ENCODE results near the gene LYSMD4.
"Not testable (repeated sequence)": the region's sequence is repeated elsewhere in the genome, so short reads cannot be mapped to it uniquely, and the experiment has no call there.

The LYSMD4 gene

GRCh38 chr15:99733268-99734039 lies at the start of gene LYSMD4:
LYSMD4 (minus strand) TSS chr15:99733437; CDS start chr15:99731999, 1,438 bp downstream.
- DNase-seq, result peak; percentile 88

DNA sequence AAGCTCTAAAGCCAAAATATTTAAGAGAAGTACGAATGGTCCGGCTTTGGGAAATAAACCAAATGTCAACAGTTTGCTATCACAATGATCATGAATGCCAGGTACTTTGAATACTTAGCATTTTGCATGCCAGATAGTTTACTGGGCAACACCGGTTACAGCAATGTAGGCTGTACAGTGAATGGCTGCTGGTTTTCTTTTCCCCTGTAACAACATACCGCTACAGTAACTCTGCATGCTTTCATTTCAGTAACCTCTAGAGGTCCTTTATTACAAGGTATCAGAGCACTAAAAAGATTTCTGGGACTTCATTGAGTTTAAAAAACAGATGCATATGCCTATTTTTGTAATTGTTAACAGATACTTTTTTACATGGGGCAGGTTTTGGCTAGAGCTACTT lies 48.8 kb upstream of the LYSMD4 start:
- DNase-seq, result not testable (repeated sequence)

GRCh38 chr15:99777144-99777543 lies 43.9 kb upstream of the LYSMD4 start:
- DNase-seq, result no peak

- DNase-seq, result no peak
Measured at GRCh38 chr15:99764522-99764921, 31.3 kb upstream of the LYSMD4 start.

GRCh38 chr15:99763827-99764226 lies 30.6 kb upstream of the LYSMD4 start:
- no peak for DNase-seq

DNA sequence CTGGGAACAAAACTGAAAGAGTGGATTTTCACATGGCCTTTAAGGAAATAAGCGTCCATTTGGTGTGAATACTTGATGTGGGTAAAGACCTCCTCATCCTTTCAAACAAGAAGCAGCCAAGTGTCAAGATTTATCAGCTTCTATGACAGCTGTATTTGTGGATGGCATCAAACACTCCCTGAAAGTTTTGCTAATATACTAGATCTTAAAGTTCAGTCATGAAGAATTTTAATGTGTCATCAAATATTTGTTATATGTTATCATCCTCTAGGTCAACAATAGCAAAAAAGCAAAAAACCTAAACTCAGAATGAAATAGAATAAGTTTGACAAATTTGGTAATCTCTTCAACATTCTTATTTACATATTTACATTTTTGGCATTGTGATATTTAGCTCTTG lies 29.1 kb upstream of the LYSMD4 start:
- DNase-seq, result no peak

DNA sequence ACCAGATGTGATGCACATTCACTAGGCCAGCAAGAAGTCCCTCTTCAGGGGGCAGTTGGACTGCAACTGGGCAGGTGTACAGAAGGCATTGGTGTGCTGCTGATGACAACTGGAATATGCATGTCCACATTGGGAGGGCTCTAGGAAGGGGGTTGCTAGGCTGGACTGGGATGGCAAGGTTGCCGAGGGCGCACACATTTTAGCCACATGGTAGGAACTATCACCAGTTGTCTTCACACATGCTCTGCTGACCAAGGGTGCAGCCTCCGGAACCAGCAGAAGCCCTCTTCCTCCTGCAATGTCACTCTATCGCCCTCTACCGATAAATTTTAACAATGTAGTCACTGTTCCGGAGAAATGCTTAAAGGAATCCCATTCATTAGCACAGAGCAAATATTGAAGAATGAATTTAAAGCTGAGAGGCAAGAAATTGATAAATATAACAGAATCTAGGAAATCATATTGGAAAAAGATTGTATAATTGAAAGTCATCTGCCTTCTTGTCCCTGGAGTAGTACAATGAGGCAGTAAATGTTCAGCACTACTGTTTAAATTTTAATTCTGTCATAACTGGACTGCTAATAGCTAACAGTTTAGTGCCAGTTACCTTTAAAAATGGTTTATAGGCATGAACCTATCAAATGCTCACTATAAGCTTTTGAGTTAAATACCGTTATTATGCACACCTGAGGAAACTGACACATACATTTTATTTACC lies 22.6 kb upstream of the LYSMD4 start:
- peak; percentile 27 for DNase-seq

- no peak for DNase-seq
Measured at GRCh38 chr15:99753066-99753465, 19.8 kb upstream of the LYSMD4 start.

GRCh38 chr15:99752556-99752955 lies 19.3 kb upstream of the LYSMD4 start:
- no peak for DNase-seq

- not testable (repeated sequence) for DNase-seq
Measured at GRCh38 chr15:99750326-99750725, 17.1 kb upstream of the LYSMD4 start.

GRCh38 chr15:99749386-99749785 lies 16.1 kb upstream of the LYSMD4 start:
- no peak for DNase-seq

DNA sequence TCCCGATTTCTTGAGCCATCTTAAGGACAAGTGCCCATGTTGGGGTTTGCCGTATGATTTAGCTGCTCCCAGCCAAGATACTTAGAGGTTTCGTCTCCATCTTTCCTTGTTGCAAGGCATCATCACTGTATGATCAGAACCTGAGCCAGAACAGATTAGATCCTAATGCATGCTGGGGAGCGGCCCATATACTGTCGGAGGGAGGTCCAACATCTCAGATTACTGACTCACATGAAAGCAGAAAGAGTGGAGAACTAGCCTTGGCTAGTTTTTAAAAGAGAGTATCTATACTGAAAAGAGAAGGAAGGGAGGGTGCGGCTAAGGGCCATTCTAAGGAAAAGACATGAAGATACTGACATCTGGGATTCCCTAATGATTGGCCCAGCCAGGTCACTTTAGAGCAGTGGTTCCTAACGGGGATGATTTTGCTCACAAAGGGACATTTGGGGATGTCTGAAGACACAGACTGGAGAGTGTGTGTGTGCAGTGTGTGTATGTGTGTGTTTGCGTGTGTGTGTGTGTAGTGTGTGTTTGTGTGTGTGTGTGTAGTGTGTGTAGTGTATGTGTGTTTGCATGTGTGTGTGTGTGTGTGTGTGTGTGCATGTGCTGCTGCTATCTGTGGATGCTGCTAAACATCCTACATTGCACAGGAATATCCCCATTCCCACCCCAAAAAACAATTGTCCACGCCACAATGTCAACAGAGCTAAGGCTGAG lies 12.3 kb upstream of the LYSMD4 start:
- DNase-seq, result no peak

- DNase-seq, result no peak
Measured at GRCh38 chr15:99744142-99744541, 10.9 kb upstream of the LYSMD4 start.

DNA sequence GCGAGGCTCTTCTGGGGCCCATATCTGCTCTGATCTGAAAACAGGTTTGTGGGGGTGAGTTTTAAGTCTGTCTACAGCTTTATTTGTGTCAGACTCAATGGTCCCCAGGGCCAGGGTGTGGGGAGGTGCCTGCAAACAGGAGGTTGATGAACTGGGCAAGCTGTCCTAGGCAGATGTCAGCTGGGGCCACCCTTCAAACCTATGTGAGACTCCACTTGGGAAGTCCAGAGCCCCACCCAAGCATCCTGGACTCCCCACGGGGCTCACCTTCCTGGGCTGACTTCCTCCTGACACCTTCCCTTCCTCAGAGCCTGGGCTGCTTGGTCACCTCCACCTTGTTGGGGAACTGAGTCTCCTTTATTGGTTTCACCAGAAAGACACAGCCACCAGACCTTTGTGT lies 8.6 kb upstream of the LYSMD4 start:
- no peak for DNase-seq

- no peak for DNase-seq
Measured at GRCh38 chr15:99738021-99738847, 5.0 kb upstream of the LYSMD4 start.

DNA sequence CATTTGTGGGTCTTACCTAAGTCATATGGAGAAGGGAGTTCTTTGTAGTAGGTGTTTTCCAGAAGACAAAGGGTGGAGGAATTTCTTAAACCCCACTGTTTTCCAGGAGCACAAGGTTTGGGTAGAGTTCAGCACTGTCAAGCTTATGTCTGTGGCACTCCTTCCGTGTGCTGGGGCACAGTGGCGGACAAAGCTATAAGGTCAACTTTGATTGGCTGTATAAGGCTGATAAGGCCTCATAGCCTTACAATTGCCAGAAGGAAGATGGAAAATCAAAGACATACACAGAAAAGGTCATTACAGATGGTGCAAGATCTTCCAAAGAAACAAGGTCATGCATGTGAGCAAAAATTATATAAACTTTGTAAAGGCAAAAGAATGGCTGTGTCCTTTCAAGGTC lies 3.5 kb upstream of the LYSMD4 start:
- DNase-seq, result no peak

GRCh38 chr15:99735868-99736267 lies 2.6 kb upstream of the LYSMD4 start:
- no peak for DNase-seq

- DNase-seq, result no peak
Measured at GRCh38 chr15:99734575-99734974, 1.3 kb upstream of the LYSMD4 start.

- not testable (repeated sequence) for DNase-seq
Measured at GRCh38 chr15:99734040-99734291, 729 bp upstream of the LYSMD4 start.

DNA sequence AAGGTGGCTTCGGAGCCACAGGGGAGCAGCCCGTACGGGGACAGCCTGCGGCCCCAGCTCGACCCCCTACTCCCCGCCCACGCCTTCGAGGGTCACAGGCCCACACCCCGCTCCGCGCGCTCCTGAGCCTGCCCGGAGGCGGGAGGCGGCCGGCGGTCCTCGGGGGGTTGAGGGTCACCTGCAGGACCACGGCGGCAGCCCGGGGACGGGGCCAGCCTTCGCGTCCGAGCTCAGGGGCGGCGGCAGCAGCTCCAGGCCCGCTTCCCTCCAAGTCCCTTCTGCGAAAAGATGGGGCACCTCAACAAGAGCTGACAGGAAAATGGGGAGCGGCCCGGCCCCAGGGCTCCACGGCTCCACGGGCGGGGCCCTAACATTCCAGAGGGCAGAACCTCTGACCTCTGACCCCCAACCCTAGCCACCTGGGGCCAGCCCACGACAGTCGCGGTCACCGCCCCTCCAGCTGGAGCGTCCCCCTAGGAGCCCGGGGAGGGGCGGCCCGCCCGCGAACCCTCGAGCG lies 428 bp downstream of the LYSMD4 start:
- DNase-seq, result no peak

DNA sequence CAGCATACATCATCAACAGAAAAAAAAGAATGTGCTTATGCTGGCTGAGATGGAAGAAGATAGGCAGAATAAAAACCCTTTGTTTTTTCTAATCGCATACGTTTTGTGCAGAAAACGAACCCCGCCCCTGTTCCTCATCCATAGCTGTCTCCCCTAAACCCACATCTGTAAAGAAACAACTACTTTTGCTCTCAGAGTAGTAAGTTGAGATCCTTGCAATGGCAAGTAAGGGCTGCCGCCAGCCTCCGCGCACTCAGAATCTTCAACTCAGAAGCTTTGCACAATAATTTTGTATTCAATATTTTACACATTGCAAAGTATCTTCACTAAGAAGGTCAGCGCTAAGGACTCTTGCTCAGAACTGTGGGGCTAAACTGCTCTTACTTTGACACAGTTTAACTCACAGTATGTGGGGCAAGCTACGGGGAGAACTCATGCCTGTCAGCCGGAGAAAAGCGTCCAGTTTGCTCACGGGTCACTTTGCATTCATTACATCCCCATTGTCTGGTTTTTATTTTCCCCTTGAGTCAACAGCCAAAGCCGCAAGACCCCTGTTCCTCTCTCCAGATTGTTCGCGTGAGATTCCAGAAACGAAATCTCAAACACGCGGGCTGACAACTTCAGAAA lies 1.0 kb downstream of the LYSMD4 start:
- DNase-seq, result no peak

DNA sequence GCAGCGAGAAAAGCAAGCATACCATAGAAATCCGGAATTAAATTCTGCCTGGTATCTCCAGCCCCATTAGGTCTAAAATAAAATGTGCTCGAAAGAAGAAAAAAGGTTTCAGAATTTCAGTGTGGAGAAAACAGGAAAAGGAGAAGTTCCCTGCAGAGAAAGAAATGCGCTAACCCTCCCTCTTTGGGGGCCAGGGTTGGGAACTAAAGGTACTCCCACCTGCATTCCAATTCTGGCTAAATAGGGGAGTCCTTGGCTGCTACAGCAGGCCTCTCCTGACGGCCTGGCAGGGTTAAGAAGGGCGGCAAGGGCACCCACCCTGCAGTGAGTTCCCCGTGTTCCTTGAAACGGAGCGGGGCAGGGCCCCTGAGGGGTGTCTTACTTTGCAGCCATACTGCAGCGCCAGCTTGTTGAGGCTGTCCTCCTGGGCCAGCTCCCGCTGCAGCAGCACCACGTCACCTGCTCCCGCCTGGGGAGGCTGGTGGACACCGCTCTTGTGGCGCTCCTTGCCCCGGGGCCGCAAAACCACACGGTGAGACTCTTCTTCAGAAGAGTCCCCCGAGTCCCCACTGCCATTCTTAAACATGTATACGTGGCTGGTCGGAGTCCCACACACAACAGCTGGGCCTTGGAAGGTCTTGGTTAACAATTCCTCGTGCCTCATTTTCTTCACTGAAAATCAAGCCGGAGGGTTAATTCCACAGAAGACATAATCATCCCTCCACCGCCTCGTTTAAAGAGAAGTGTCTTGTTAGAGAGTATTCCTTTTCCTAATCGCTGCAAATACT lies 1.7 kb downstream of the LYSMD4 start:
- no peak for DNase-seq
